SK-N-SH (cell line): ENCODE results near the gene NOX5. TPM values are rescaled to one million over a fixed set of nuclear protein-coding genes. Genes with fewer than 3 reads are reported as not detected.

Experiments
- CTCF ChIA-PET: fragments of 300-600, 350-600 bp; formaldehyde crosslinking; extraction: SDS; loops from one replicate; lab custom pipeline; 2021; lab: Yijun Ruan, JAX
- POLR2A ChIA-PET: fragments of 350-600 bp; sonication (Branson Sonifier 250); formaldehyde crosslinking; extraction: SDS; loops from one replicate; lab custom pipeline; 2020; ENCODE audit warnings: antibody characterized with exemption, inconsistent platforms; lab: Yijun Ruan, JAX
- DNase-seq: peaks from one replicate; pipeline ENCODE4 v3.0.0; 2012
- H2AFZ ChIP-seq: fragments of 200-600 bp; sonication (generic); 2 replicates; pipeline ENCODE4 v1.8.1; 2016; ENCODE audit warnings: antibody characterized with exemption, mild to moderate bottlenecking, low read depth
- H3F3A ChIP-seq: fragments of 200-600 bp; sonication (generic); replicated peaks from 2 replicates; pipeline ENCODE3; 2016; ENCODE audit warnings: antibody characterized with exemption, mild to moderate bottlenecking; ENCODE audit not compliant: insufficient read depth
- H3K27ac ChIP-seq, 2 experiments: fragments of 200-500 bp in 1 of 2; fragments of 200-600 bp in 1 of 2; sonication (Bioruptor generic) in 1 of 2; sonication (generic), shearing (Covaris generic) in 1 of 2; 2 replicates each; pipeline versions ENCODE4 v1.5.1 to v1.6.1; 2014 to 2016; ENCODE audit warnings: low read depth in 2 of 2, inconsistent platforms in 1 of 2, low read length in 1 of 2, mild to moderate bottlenecking in 1 of 2, mixed read lengths in 1 of 2
- H3K27me3 ChIP-seq: fragments of 200-600 bp; sonication (generic), shearing (Covaris generic); 2 replicates; pipeline ENCODE4 v1.6.1; 2016; ENCODE audit warnings: mixed run types; ENCODE audit not compliant: insufficient read depth
- H3K36me3 ChIP-seq, 2 experiments: fragments of 200-500 bp in 1 of 2; fragments of 200-600 bp in 1 of 2; sonication (Bioruptor generic) in 1 of 2; sonication (generic) in 1 of 2; replicated peaks in 1 of 2; 2 replicates each; pipeline versions ENCODE3 to v1.5.1; 2014 to 2016; ENCODE audit warnings: low read length in 1 of 2, mild to moderate bottlenecking in 1 of 2; ENCODE audit not compliant: insufficient read depth in 2 of 2, control insufficient read depth in 1 of 2
- H3K4me1 ChIP-seq, 2 experiments: fragments of 200-500 bp in 1 of 2; fragments of 200-600 bp in 1 of 2; sonication (Bioruptor generic) in 1 of 2; sonication (generic), shearing (Covaris generic) in 1 of 2; 2 replicates each; pipeline versions ENCODE4 v1.5.1 to v1.6.1; 2014 to 2016; ENCODE audit warnings: low read depth in 1 of 2, low read length in 1 of 2, mixed run types in 1 of 2; ENCODE audit not compliant: insufficient read depth in 2 of 2, control insufficient read depth in 1 of 2
- H3K4me2 ChIP-seq: fragments of 200-600 bp; sonication (generic), shearing (Covaris generic); 2 replicates; pipeline ENCODE4 v1.6.1; 2017; ENCODE audit warnings: mixed run types
- H3K4me3 ChIP-seq, 2 experiments: fragments of 200-500 bp in 1 of 2; fragments of 200-600 bp in 1 of 2; sonication (Bioruptor generic) in 1 of 2; sonication (generic), shearing (Covaris generic) in 1 of 2; 2 replicates each; pipeline versions ENCODE4 v1.5.1 to v1.8.1; 2014 to 2016; ENCODE audit warnings: low read depth in 2 of 2, inconsistent platforms in 1 of 2, low read length in 1 of 2, mild to moderate bottlenecking in 1 of 2, mixed read lengths in 1 of 2, moderate library complexity in 1 of 2
- H3K79me2 ChIP-seq: fragments of 200-600 bp; sonication (generic); 2 replicates; pipeline ENCODE4 v1.8.1; 2017; ENCODE audit warnings: mild to moderate bottlenecking; ENCODE audit not compliant: insufficient read depth
- H3K9ac ChIP-seq: fragments of 200-600 bp; sonication (generic); 2 replicates; pipeline ENCODE4 v1.6.1; 2017; ENCODE audit warnings: mixed run types
- H3K9me2 ChIP-seq: fragments of 200-600 bp; sonication (generic); 2 replicates; pipeline ENCODE4 v1.6.1; 2017; ENCODE audit warnings: mixed run types
- H3K9me3 ChIP-seq: fragments of 200-600 bp; sonication (generic); 2 replicates; pipeline ENCODE4 v1.6.1; 2017; ENCODE audit warnings: mixed run types, mild to moderate bottlenecking, moderate library complexity
- H4K20me1 ChIP-seq: fragments of 200-600 bp; sonication (generic); 2 replicates; pipeline ENCODE4 v1.6.1; 2017; ENCODE audit warnings: mild to moderate bottlenecking, mixed run types; ENCODE audit not compliant: insufficient read depth
- CHD2 ChIP-seq: fragments of 150-350 bp; IDR thresholded peaks from 2 replicates; pipeline ENCODE4 v1.6.1; 2018; ENCODE audit warnings: low read length; ENCODE audit not compliant: partially characterized antibody
- CTCF ChIP-seq: fragments of 200-600 bp; sonication (generic); IDR thresholded peaks from 2 replicates; pipeline ENCODE4 v1.6.1; 2017; ENCODE audit warnings: antibody characterized with exemption, mild to moderate bottlenecking, moderate library complexity
- EP300 ChIP-seq, 2 experiments: IDR thresholded peaks; 2 replicates each; pipeline versions ENCODE4 v1.4.0 to v1.6.1; 2012; ENCODE audit warnings: borderline replicate concordance in 1 of 2, low read depth in 1 of 2, low read length in 1 of 2
- FOSL2 ChIP-seq: IDR thresholded peaks from 2 replicates; pipeline ENCODE4 v1.4.0; 2012; ENCODE audit warnings: low read depth, mild to moderate bottlenecking, moderate library complexity, borderline replicate concordance
- GABPA ChIP-seq: IDR thresholded peaks from 2 replicates; pipeline ENCODE4 v1.4.0; 2012; ENCODE audit warnings: low read depth, mild to moderate bottlenecking
- GATA2 ChIP-seq: sonication (generic); formaldehyde crosslinking; IDR thresholded peaks from 2 replicates; pipeline ENCODE4 v1.5.0; 2020; ENCODE audit warnings: mild to moderate bottlenecking, missing genetic modification reagents
- JUND ChIP-seq: IDR thresholded peaks from 2 replicates; pipeline ENCODE4 v1.4.0; 2012
- MEF2A ChIP-seq: IDR thresholded peaks from 2 replicates; pipeline ENCODE4 v1.4.0; 2012; ENCODE audit warnings: low read depth, borderline replicate concordance
- MXI1 ChIP-seq: IDR thresholded peaks from 2 replicates; pipeline ENCODE4 v1.6.1; 2012; ENCODE audit warnings: mild to moderate bottlenecking, low read depth, low read length, improper control_type of control experiment
- NRF1 ChIP-seq: IDR thresholded peaks from 2 replicates; pipeline ENCODE4 v1.6.1; 2012; ENCODE audit warnings: low read depth, mild to moderate bottlenecking, low read length
- POLR2AphosphoS5 ChIP-seq: IDR thresholded peaks from 2 replicates; pipeline ENCODE4 v1.6.1; 2012; ENCODE audit warnings: low read depth, low read length
- RAD21 ChIP-seq: IDR thresholded peaks from 2 replicates; pipeline ENCODE4 v1.6.1; 2012; ENCODE audit warnings: mild to moderate bottlenecking, low read length
- RCOR1 ChIP-seq: fragments of 150-350 bp; IDR thresholded peaks from 2 replicates; pipeline ENCODE4 v1.6.1; 2017; ENCODE audit warnings: antibody characterized with exemption, low read length
- RXRA ChIP-seq: IDR thresholded peaks from 2 replicates; pipeline ENCODE4 v1.4.0; 2012; ENCODE audit warnings: low read depth, mild to moderate bottlenecking, borderline replicate concordance
- SIN3A ChIP-seq: IDR thresholded peaks from 2 replicates; pipeline ENCODE4 v1.6.1; 2012; ENCODE audit warnings: low read depth, mild to moderate bottlenecking, low read length, moderate library complexity, borderline replicate concordance
- SMC3 ChIP-seq: IDR thresholded peaks from 2 replicates; pipeline ENCODE4 v1.6.1; 2012; ENCODE audit warnings: low read depth, low read length, improper control_type of control experiment
- TCF12 ChIP-seq: IDR thresholded peaks from 2 replicates; pipeline ENCODE4 v1.4.0; 2012
- TEAD4 ChIP-seq: IDR thresholded peaks from 2 replicates; pipeline ENCODE4 v1.4.0; 2012; ENCODE audit warnings: mild to moderate bottlenecking, borderline replicate concordance; ENCODE audit not compliant: insufficient read depth
- YY1 ChIP-seq: IDR thresholded peaks from 2 replicates; pipeline ENCODE4 v1.4.0; 2012; ENCODE audit warnings: low read depth, mild to moderate bottlenecking
- ZBTB33 ChIP-seq: IDR thresholded peaks from 2 replicates; pipeline ENCODE4 v1.4.0; 2012; ENCODE audit warnings: low read depth, borderline replicate concordance
- WGBS: methylation state at CpG from one replicate; pipeline ENCODE4 v1.1.6; 2017; ENCODE audit warnings: low lambda C conversion rate; 5-methylcytosine and 5-hydroxymethylcytosine counted together
- polyA plus RNA-seq, 3 experiments: library from polyadenylated mRNA; depleted of rRNA; stranded (reverse); fragments of >200 nt; gene quantifications; 2 replicates each; pipeline ENCODE4 v1.2.3, GENCODE V29; 2012
- TF ChIP-seq, protein P1 (sequence below): IDR thresholded peaks from 2 replicates; pipeline ENCODE4 v1.4.0; 2012; ENCODE audit warnings: low read depth
- TF ChIP-seq, protein P2 (sequence below): IDR thresholded peaks from 2 replicates; pipeline ENCODE4 v1.4.0; 2012; ENCODE audit warnings: low read depth, borderline replicate concordance
- TF ChIP-seq, protein P3 (sequence below): fragments of 150-350 bp; IDR thresholded peaks from 2 replicates; pipeline ENCODE4 v1.6.1; 2016; ENCODE audit warnings: mild to moderate bottlenecking, low read depth, low read length

The NOX5 gene
- polyA plus RNA-seq, 1 of the 3 experiments (the other 2 are of a cell fraction): 0.05 TPM

DNA sequence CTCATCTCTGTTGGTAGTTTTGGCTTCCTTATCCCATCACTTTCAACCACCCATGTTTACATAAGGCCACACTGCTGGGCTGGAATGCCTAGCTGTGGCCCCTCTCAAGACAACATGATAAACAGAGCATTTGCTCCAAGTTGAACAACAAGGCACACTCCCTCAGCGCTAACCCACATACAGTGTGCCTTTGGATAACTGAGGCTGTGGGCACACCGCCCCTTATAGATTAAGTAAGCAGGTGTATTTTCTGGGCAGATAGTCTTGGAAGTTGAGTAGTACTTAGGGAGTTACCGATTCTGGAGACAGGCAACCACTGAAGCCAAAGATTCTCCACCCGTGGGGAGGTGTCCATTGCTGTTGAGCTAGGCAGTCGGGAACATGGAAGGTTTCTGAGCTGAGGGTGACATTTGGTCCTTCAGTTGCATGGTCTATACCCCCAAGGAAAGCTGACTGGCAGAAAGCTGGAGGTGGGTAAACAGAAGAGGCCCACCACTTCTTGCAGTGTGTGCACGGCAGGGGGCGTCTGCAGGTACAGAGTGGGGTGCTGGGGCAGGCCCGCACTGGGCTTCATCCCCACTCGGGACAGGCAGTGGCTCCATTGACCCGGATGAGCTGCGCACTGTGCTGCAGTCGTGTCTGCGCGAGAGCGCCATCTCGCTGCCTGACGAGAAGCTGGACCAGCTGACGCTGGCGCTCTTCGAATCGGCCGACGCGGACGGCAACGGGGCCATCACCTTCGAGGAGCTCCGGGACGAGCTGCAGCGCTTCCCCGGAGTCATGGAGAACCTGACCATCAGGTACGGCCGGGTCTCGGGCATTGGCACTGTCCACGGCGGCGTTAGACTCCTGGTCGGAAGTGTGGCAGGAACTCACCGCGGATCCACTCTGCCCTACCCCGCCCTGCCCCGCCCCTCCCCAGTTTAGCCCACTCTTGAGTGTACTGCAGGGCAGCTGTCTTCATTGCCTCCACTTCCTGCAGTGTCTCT is 16.8 kb downstream of the NOX5 start:
- peaks cover 6% of the 10 kb centered on the region for H3F3A ChIP-seq
- TF ChIP-seq JUND: no peak
- no peak for TF ChIP-seq ZBTB33
- TF ChIP-seq CTCF: peak; percentile 49
- TF ChIP-seq MXI1: no peak
- no peak for TF ChIP-seq CHD2
- no peak for TF ChIP-seq TEAD4
- no peak for TF ChIP-seq GATA2
- no peak for TF ChIP-seq RCOR1
- TF ChIP-seq TCF12: no peak
- peak; percentile 36; the same call in 1 of the 2 replicates for TF ChIP-seq SMC3
- TF ChIP-seq RXRA: no peak
- TF ChIP-seq, protein P1, sequence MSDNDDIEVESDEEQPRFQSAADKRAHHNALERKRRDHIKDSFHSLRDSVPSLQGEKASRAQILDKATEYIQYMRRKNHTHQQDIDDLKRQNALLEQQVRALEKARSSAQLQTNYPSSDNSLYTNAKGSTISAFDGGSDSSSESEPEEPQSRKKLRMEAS: no peak
- TF ChIP-seq SIN3A: no peak
- no peak for TF ChIP-seq NRF1
- no peak for TF ChIP-seq YY1
- TF ChIP-seq FOSL2: no peak
- TF ChIP-seq, protein P2, sequence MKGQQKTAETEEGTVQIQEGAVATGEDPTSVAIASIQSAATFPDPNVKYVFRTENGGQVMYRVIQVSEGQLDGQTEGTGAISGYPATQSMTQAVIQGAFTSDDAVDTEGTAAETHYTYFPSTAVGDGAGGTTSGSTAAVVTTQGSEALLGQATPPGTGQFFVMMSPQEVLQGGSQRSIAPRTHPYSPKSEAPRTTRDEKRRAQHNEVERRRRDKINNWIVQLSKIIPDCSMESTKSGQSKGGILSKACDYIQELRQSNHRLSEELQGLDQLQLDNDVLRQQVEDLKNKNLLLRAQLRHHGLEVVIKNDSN: 0 out of 2 replicates have a peak, but pooled peaks have one; percentile 3
- TF ChIP-seq, protein P3, sequence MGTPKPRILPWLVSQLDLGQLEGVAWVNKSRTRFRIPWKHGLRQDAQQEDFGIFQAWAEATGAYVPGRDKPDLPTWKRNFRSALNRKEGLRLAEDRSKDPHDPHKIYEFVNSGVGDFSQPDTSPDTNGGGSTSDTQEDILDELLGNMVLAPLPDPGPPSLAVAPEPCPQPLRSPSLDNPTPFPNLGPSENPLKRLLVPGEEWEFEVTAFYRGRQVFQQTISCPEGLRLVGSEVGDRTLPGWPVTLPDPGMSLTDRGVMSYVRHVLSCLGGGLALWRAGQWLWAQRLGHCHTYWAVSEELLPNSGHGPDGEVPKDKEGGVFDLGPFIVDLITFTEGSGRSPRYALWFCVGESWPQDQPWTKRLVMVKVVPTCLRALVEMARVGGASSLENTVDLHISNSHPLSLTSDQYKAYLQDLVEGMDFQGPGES: no peak
- TF ChIP-seq POLR2AphosphoS5: no peak
- TF ChIP-seq RAD21: peak; percentile 60
- TF ChIP-seq MEF2A: no peak
- TF ChIP-seq GABPA: no peak
- TF ChIP-seq EP300 (IDR thresholded peaks at IDR 0.05; ENCODE audit: borderline replicate concordance in 1 of 2, low read depth in 1 of 2, low read length in 1 of 2): no peak
- no peaks in the 10 kb centered on the region for H3K79me2 ChIP-seq
- no peaks in the 10 kb centered on the region; a peak in 1 of 4 replicates for H3K4me1 ChIP-seq
- no peaks in the 10 kb centered on the region for H3K36me3 ChIP-seq
- no peaks in the 10 kb centered on the region for H4K20me1 ChIP-seq
- no peak overlapping the region for H2AFZ ChIP-seq
- WGBS: 28% methylated on average over 29 of the region's 42 CpGs
- H3K9me2 ChIP-seq: no peaks in the 10 kb centered on the region
- POLR2A ChIA-PET: interaction anchor here (0.6 kb wide), 1 partner anchor 104 kb away, joined by 3 read pairs; no protein-coding TSS in a partner anchor
- peak overlapping the region; percentile 35 to 44; a peak in 2 of 4 replicates for H3K4me3 ChIP-seq
- CTCF ChIA-PET: interaction anchor here (0.6 to 2.4 kb wide), 38 partner anchors 9 to 1266 kb away, joined by 3 to 15 read pairs (median 4); partner anchors contain the start of genes GLCE and NOX5
- H3K27me3 ChIP-seq: no peaks in the 10 kb centered on the region
- H3K9ac ChIP-seq: no peak overlapping the region
- no peaks in the 10 kb centered on the region for H3K9me3 ChIP-seq
- peak; percentile 83 for DNase-seq
- peak overlapping the region; percentile 25; the same call in 1 of the 2 replicates for H3K4me2 ChIP-seq
- no peak overlapping the region for H3K27ac ChIP-seq
